Measurements from ENCODE around the gene POLD1. TPM values are rescaled to one million over a fixed set of nuclear protein-coding genes. Genes with fewer than 3 reads are reported as not detected.

The POLD1 gene
- total and polyA plus RNA-seq, 3 donors from 2014 or later: 30.7 to 51.7 (median 42.2) TPM

- intact Hi-C loops (cut with DNase I; ENCODE audit: low total_unique reads): no loop called here
These were observed 6.6 kb upstream of the POLD1 start for GRCh38 chr19:50377517-50377916.

DNA sequence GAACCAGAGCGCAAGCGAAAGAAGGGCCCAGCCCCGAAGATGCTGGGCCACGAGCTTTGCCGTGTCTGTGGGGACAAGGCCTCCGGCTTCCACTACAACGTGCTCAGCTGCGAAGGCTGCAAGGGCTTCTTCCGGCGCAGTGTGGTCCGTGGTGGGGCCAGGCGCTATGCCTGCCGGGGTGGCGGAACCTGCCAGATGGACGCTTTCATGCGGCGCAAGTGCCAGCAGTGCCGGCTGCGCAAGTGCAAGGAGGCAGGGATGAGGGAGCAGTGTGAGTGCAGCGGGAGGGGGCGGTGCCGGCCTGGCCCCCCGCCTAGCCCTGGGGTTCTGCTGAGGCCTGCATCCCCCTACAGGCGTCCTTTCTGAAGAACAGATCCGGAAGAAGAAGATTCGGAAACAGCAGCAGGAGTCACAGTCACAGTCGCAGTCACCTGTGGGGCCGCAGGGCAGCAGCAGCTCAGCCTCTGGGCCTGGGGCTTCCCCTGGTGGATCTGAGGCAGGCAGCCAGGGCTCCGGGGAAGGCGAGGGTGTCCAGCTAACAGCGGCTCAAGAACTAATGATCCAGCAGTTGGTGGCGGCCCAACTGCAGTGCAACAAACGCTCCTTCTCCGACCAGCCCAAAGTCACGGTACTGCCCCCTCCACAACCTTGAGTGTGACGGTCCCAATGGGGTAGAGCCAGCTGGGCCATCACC, 5.8 kb upstream of the POLD1 start:
- no peaks in the 10 kb centered on the region for H3K27me3 ChIP-seq
- intact Hi-C loops (cut with DNase I; ENCODE audit: low total_unique reads): no loop called here
- no peak for DNase-seq
- no peak overlapping the region for H3K27ac ChIP-seq
- H3K4me3 ChIP-seq: no peak overlapping the region
- 91 to 95% methylated on average over 30 to 33 of the region's 36 CpGs for WGBS, 2 donors
- no peaks in the 10 kb centered on the region for H3K9me3 ChIP-seq
- no peaks in the 10 kb centered on the region for H3K36me3 ChIP-seq (ENCODE audit: low read depth, missing control alignments)
- no peak for TF ChIP-seq POLR2A (IDR thresholded peaks at IDR 0.05)
- no peak for TF ChIP-seq CTCF (IDR thresholded peaks at IDR 0.05)
- peaks cover 10% of the 10 kb centered on the region for H3K4me1 ChIP-seq

More at GRCh38 chr19:50377517-50377916, 6.6 kb upstream of the POLD1 start:
- 69 to 71% methylated on average over 9 of the region's 9 CpGs for WGBS, 2 donors
- Histone ChIP-seq H3K9me3 (no peaks in the 10 kb centered on the region), H3K4me1 (peaks cover 9% of the 10 kb centered on the region), H3K27me3 (no peaks in the 10 kb centered on the region), H3K4me3 (no peak overlapping the region), H3K27ac (peak overlapping the region in 1 of 2 donors; percentile 100), H3K36me3 (ENCODE audit: low read depth, missing control alignments) (no peaks in the 10 kb centered on the region)
- TF ChIP-seq CTCF (IDR thresholded peaks at IDR 0.05) (no peak), POLR2A (IDR thresholded peaks at IDR 0.05) (no peak)
- DNase-seq: no peak

GRCh38 chr19:50378863-50379236, 5.3 kb upstream of the POLD1 start:
- 94% methylated on average over 10 of the region's 10 CpGs; no CpG with 5 or more reads in 1 of the 2 donors for WGBS, 2 donors
- intact Hi-C loops (cut with DNase I; ENCODE audit: low total_unique reads): no loop called here
- H3K9me3 ChIP-seq: no peaks in the 10 kb centered on the region
- H3K4me3 ChIP-seq: no peak overlapping the region
- no peaks in the 10 kb centered on the region for H3K36me3 ChIP-seq (ENCODE audit: low read depth, missing control alignments)
- H3K27ac ChIP-seq: no peak overlapping the region
- TF ChIP-seq CTCF (IDR thresholded peaks at IDR 0.05) (no peak), POLR2A (IDR thresholded peaks at IDR 0.05) (no peak)
- peaks cover 14% of the 10 kb centered on the region for H3K4me1 ChIP-seq
- DNase-seq: no peak
- no peaks in the 10 kb centered on the region for H3K27me3 ChIP-seq

DNA sequence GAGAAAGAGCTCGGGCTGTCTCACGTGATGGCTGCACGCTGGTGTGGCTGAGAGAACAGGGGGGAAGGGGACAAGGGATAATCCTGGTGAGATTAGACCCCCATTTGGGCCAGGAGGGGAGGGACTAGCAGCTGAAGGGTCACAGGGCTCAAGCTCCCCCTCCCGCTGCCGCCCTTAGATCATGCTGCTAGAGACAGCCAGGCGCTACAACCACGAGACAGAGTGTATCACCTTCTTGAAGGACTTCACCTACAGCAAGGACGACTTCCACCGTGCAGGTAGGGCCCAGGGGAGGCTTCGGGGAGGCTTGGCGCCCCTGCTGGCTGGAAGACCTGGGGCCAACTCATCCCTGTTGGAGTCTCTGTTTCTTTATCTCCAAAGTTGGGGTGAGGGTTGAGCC, 4.5 kb upstream of the POLD1 start:
- Histone ChIP-seq H3K4me1 (peaks cover 14% of the 10 kb centered on the region), H3K4me3 (no peak overlapping the region), H3K27ac (no peak overlapping the region), H3K36me3 (ENCODE audit: low read depth, missing control alignments) (no peaks in the 10 kb centered on the region), H3K27me3 (no peaks in the 10 kb centered on the region), H3K9me3 (no peaks in the 10 kb centered on the region)
- WGBS, 2 donors: 89 to 91% methylated on average over 11 of the region's 11 CpGs
- TF ChIP-seq CTCF (IDR thresholded peaks at IDR 0.05) (no peak), POLR2A (IDR thresholded peaks at IDR 0.05) (no peak)
- intact Hi-C loops (cut with DNase I; ENCODE audit: low total_unique reads): no loop called here
- DNase-seq: no peak

- Histone ChIP-seq H3K27me3 (no peaks in the 10 kb centered on the region), H3K4me1 (peaks cover 19% of the 10 kb centered on the region), H3K4me3 (no peak overlapping the region), H3K27ac (no peak overlapping the region), H3K36me3 (ENCODE audit: low read depth, missing control alignments) (no peaks in the 10 kb centered on the region), H3K9me3 (no peaks in the 10 kb centered on the region)
- WGBS, 2 donors: 71 to 79% methylated on average over 10 to 11 of the region's 11 CpGs
- no peak for DNase-seq
- intact Hi-C loops (cut with DNase I; ENCODE audit: low total_unique reads): no loop called here
- no peak for TF ChIP-seq CTCF (IDR thresholded peaks at IDR 0.05)
- TF ChIP-seq POLR2A (IDR thresholded peaks at IDR 0.05): no peak
These were observed 4.0 kb upstream of the POLD1 start for GRCh38 chr19:50380137-50380536.
